Measurements from ENCODE around the gene ADAMTS18. TPM values are rescaled to one million over a fixed set of nuclear protein-coding genes. Genes with fewer than 3 reads are reported as not detected.
"Not testable (repeated sequence)": the region's sequence is repeated elsewhere in the genome, so short reads cannot be mapped to it uniquely, and the experiment has no call there.

The ADAMTS18 gene
- total and polyA plus RNA-seq, 2 of the 8 experiments (the other 6 are each of a cell fraction or from before 2014, with no cell fraction given): 0.05 to 0.19 TPM

DNA sequence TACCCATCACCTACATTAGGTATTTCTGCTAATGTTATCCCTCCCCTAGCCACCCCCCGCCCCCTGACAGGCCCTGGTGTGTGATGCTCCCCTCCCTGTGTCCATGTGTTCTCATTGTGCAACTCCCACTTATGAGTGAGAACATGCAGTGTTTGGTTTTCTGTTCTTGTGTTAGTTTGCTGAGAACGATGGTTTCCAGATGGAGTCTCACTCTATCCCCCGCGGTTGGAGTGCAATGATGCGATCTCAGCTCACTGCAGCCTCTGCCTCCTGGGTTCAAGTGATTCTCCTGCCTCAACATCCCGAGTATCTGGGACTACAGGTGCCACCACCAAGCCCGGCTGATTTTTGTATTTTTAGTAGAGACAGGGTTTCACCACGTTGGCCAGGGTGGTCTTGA, 155.5 kb downstream of the ADAMTS18 start:
- WGBS, 2 experiments (ENCODE audit: extremely low coverage in 1 of 2, insufficient coverage in 1 of 2, insufficient read length in 1 of 2, insufficient replicate concordance in 2 of 2, low coverage in 1 of 2, low lambda C conversion rate in 2 of 2, missing lambda C conversion rate in 1 of 2): 85% methylated on average over 8 of the region's 8 CpGs; no CpG with 5 or more reads in 1 of the 2 experiments
- H2BK12ac ChIP-seq (ENCODE audit: low read depth, low read length); H3K36me3 ChIP-seq (ENCODE audit: control insufficient read depth in 2 of 4, insufficient read depth in 4 of 4, low read length in 3 of 4); H3K4me1 ChIP-seq (replicated peaks in 1 of 4; ENCODE audit: control insufficient read depth in 3 of 4, insufficient read depth in 4 of 4, low read length in 3 of 4); H2AK5ac ChIP-seq (ENCODE audit: low read depth, low read length); H2BK15ac ChIP-seq (ENCODE audit: low read length); H2AFZ ChIP-seq (ENCODE audit: low read length); H3K79me1 ChIP-seq (ENCODE audit: low read depth, low read length); H3K4me2 ChIP-seq (ENCODE audit: insufficient read depth in 1 of 2, low read depth in 2 of 2, low read length in 2 of 2); H4K8ac ChIP-seq (ENCODE audit: extremely low read depth, insufficient read depth, low read length); H3K4ac ChIP-seq (replicated peaks; ENCODE audit: insufficient read length, low read depth, low read length); H4K5ac ChIP-seq (ENCODE audit: insufficient read length, low read depth, low read length); H4K91ac ChIP-seq (replicated peaks; ENCODE audit: insufficient read length, low read length); H3K9me3 ChIP-seq (ENCODE audit: insufficient read depth in 2 of 2, low read depth in 1 of 2, low read length in 1 of 2); H3K9ac ChIP-seq (replicated peaks in 1 of 4; ENCODE audit: extremely low read depth in 1 of 4, low read depth in 3 of 4, low read length in 3 of 4); H3K79me2 ChIP-seq (ENCODE audit: control insufficient read depth in 1 of 2, insufficient read depth in 2 of 2, low read length in 2 of 2); H3K4me3 ChIP-seq (ENCODE audit: extremely low read depth in 1 of 4, insufficient read depth in 2 of 4, low read depth in 3 of 4, low read length in 4 of 4); H3K23ac ChIP-seq (ENCODE audit: insufficient read length); H3K56ac ChIP-seq (replicated peaks; ENCODE audit: insufficient read length, low read depth, low read length); H3K27ac ChIP-seq (ENCODE audit: low read depth, low read length); H3K14ac ChIP-seq (ENCODE audit: insufficient read length); H2BK120ac ChIP-seq (replicated peaks; ENCODE audit: low read depth, low read length); H3K27me3 ChIP-seq (replicated peaks in 1 of 4; ENCODE audit: control insufficient read depth in 3 of 4, extremely low read depth in 1 of 4, insufficient read depth in 3 of 4, low read length in 3 of 4); H4K20me1 ChIP-seq (replicated peaks in 1 of 2; ENCODE audit: control insufficient read depth in 1 of 2, insufficient read depth in 2 of 2, low read length in 2 of 2); H2BK20ac ChIP-seq (ENCODE audit: low read length); H3K23me2 ChIP-seq (ENCODE audit: low read depth, low read length); DNase-seq (ENCODE audit: low read depth in 1 of 2, low spot score in 2 of 2); FAIRE-seq; H2BK5ac ChIP-seq (ENCODE audit: low read depth, low read length); H3K18ac ChIP-seq (ENCODE audit: extremely low read depth, low read length); POLR2A ChIA-PET (ENCODE audit: partially characterized antibody): not testable (repeated sequence)
- CTCF ChIA-PET (ENCODE audit: partially characterized antibody): interaction anchor here (0.7 to 2.5 kb wide), 2 partner anchors 11 to 305 kb away, joined by 3 to 8 read pairs; no protein-coding TSS in a partner anchor

Data from H1 (cell line).